SK-N-SH (cell line): ENCODE data around the gene CDKL5.

Experiments
- EZH2phosphoT487 ChIP-seq: fragments of 200-600 bp; sonication (generic); IDR thresholded peaks from 2 replicates; pipeline ENCODE4 v1.6.1; 2017; ENCODE audit warnings: low read depth, mixed run types, mild to moderate bottlenecking, antibody characterized with exemption, moderate library complexity, borderline replicate concordance
- GATA2 ChIP-seq: sonication (generic); formaldehyde crosslinking; IDR thresholded peaks from 2 replicates; pipeline ENCODE4 v1.5.0; 2020; ENCODE audit warnings: mild to moderate bottlenecking, missing genetic modification reagents
- RFX5 ChIP-seq: IDR thresholded peaks from 2 replicates; pipeline ENCODE4 v1.6.1; 2012; ENCODE audit warnings: mild to moderate bottlenecking, improper control_type of control experiment, low read length
- SIN3A ChIP-seq: IDR thresholded peaks from 2 replicates; pipeline ENCODE4 v1.6.1; 2012; ENCODE audit warnings: low read depth, mild to moderate bottlenecking, low read length, moderate library complexity, borderline replicate concordance
- SMC3 ChIP-seq: IDR thresholded peaks from 2 replicates; pipeline ENCODE4 v1.6.1; 2012; ENCODE audit warnings: low read depth, low read length, improper control_type of control experiment
- TAF1 ChIP-seq: IDR thresholded peaks from 2 replicates; pipeline ENCODE4 v1.6.1; 2012; ENCODE audit warnings: low read depth, mild to moderate bottlenecking, low read length, moderate library complexity, borderline replicate concordance
- YY1 ChIP-seq: IDR thresholded peaks from 2 replicates; pipeline ENCODE4 v1.4.0; 2012; ENCODE audit warnings: low read depth, mild to moderate bottlenecking
- TF ChIP-seq, protein P1 (sequence below): fragments of 200-600 bp; sonication (generic); IDR thresholded peaks from 2 replicates; pipeline ENCODE4 v1.6.1; 2017; ENCODE audit warnings: antibody characterized with exemption, mild to moderate bottlenecking, moderate library complexity
- TF ChIP-seq, protein P2 (sequence below): IDR thresholded peaks from 2 replicates; pipeline ENCODE4 v1.6.1; 2012; ENCODE audit warnings: mild to moderate bottlenecking, low read depth, low read length, moderate library complexity
- TF ChIP-seq, protein P3 (sequence below): fragments of 150-350 bp; IDR thresholded peaks from 2 replicates; pipeline ENCODE4 v1.6.1; 2017; ENCODE audit warnings: antibody characterized with exemption, low read length, low read depth, borderline replicate concordance

DNA sequence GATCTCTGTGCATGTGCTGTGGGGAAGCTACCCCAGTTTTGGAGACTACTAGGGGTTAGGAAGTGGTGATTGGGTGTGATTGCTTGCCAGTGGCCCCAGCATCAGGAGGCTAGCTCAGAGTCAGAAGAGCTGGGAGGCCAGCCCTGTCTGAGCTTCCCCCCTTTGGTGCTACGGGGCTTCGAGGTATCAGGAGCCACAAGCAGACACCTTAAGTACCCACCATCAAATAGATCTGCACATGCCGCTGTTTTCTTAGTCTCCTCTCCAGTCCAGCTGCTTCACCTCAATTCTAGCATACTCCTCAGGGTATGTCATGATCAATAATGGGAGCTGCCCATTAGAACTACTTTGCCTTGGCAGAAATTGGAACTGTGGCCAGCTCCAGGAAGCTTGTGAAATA, 271.2 kb downstream of the CDKL5 start:
- TF ChIP-seq, protein P1, sequence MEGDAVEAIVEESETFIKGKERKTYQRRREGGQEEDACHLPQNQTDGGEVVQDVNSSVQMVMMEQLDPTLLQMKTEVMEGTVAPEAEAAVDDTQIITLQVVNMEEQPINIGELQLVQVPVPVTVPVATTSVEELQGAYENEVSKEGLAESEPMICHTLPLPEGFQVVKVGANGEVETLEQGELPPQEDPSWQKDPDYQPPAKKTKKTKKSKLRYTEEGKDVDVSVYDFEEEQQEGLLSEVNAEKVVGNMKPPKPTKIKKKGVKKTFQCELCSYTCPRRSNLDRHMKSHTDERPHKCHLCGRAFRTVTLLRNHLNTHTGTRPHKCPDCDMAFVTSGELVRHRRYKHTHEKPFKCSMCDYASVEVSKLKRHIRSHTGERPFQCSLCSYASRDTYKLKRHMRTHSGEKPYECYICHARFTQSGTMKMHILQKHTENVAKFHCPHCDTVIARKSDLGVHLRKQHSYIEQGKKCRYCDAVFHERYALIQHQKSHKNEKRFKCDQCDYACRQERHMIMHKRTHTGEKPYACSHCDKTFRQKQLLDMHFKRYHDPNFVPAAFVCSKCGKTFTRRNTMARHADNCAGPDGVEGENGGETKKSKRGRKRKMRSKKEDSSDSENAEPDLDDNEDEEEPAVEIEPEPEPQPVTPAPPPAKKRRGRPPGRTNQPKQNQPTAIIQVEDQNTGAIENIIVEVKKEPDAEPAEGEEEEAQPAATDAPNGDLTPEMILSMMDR, result no peak
- TF ChIP-seq, protein P2, sequence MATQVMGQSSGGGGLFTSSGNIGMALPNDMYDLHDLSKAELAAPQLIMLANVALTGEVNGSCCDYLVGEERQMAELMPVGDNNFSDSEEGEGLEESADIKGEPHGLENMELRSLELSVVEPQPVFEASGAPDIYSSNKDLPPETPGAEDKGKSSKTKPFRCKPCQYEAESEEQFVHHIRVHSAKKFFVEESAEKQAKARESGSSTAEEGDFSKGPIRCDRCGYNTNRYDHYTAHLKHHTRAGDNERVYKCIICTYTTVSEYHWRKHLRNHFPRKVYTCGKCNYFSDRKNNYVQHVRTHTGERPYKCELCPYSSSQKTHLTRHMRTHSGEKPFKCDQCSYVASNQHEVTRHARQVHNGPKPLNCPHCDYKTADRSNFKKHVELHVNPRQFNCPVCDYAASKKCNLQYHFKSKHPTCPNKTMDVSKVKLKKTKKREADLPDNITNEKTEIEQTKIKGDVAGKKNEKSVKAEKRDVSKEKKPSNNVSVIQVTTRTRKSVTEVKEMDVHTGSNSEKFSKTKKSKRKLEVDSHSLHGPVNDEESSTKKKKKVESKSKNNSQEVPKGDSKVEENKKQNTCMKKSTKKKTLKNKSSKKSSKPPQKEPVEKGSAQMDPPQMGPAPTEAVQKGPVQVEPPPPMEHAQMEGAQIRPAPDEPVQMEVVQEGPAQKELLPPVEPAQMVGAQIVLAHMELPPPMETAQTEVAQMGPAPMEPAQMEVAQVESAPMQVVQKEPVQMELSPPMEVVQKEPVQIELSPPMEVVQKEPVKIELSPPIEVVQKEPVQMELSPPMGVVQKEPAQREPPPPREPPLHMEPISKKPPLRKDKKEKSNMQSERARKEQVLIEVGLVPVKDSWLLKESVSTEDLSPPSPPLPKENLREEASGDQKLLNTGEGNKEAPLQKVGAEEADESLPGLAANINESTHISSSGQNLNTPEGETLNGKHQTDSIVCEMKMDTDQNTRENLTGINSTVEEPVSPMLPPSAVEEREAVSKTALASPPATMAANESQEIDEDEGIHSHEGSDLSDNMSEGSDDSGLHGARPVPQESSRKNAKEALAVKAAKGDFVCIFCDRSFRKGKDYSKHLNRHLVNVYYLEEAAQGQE, result no peak
- no peak for TF ChIP-seq YY1
- no peak for TF ChIP-seq GATA2 (CRISPR knock-in tag)
- TF ChIP-seq RFX5, result no peak
- TF ChIP-seq SIN3A, result no peak
- TF ChIP-seq EZH2phosphoT487, result no peak
- no peak for TF ChIP-seq TAF1
- TF ChIP-seq, protein P3, sequence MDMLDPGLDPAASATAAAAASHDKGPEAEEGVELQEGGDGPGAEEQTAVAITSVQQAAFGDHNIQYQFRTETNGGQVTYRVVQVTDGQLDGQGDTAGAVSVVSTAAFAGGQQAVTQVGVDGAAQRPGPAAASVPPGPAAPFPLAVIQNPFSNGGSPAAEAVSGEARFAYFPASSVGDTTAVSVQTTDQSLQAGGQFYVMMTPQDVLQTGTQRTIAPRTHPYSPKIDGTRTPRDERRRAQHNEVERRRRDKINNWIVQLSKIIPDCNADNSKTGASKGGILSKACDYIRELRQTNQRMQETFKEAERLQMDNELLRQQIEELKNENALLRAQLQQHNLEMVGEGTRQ, result no peak
- no peak for TF ChIP-seq SMC3
